Measurements from ENCODE around the gene VRK1. TPM values are rescaled to one million over a fixed set of nuclear protein-coding genes. Genes with fewer than 3 reads are reported as not detected.

The VRK1 gene
- polyA plus RNA-seq, 3 donors: 5.5 to 14.3 (median 13.2) TPM

DNA sequence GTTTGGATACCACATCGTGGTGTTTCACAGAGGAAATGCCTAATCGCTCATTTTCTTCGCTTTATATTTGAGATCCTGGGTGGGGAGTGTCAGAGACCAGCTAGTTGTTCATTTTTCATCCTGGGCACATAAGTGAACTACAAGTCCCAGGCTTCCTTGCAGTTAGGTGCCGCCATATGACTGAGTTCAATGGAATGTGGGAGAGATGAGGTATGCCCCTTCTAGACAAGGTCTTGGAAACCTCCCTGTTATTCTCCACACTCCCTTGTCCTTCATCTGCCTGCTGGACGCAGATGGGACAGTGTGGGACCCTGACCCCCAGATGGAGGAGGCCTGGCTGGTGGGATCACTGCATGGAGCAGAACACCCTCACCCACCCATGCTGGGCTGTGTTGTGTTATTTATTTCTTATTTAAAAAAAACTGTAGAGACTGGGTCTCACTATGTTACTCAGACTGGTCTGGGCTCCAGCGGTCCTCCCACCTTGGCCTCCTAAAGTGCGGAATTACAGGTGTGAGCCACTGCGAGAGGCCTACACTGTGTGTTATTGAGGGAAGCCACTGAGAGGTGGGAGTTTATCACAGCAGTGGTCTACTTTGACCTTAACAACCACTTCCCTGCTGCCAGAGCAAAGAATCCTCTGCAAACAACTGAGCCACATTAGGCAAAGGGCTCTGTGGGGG lies 42.9 kb upstream of the VRK1 start:
- H3K4me3 Mint-ChIP-seq: no peak overlapping the region
- 94% methylated on average over 2 of the region's 8 CpGs for WGBS (ENCODE audit: insufficient coverage)
- TF ChIP-seq, protein P1, sequence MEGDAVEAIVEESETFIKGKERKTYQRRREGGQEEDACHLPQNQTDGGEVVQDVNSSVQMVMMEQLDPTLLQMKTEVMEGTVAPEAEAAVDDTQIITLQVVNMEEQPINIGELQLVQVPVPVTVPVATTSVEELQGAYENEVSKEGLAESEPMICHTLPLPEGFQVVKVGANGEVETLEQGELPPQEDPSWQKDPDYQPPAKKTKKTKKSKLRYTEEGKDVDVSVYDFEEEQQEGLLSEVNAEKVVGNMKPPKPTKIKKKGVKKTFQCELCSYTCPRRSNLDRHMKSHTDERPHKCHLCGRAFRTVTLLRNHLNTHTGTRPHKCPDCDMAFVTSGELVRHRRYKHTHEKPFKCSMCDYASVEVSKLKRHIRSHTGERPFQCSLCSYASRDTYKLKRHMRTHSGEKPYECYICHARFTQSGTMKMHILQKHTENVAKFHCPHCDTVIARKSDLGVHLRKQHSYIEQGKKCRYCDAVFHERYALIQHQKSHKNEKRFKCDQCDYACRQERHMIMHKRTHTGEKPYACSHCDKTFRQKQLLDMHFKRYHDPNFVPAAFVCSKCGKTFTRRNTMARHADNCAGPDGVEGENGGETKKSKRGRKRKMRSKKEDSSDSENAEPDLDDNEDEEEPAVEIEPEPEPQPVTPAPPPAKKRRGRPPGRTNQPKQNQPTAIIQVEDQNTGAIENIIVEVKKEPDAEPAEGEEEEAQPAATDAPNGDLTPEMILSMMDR (IDR thresholded peaks at IDR 0.05): no peak

DNA sequence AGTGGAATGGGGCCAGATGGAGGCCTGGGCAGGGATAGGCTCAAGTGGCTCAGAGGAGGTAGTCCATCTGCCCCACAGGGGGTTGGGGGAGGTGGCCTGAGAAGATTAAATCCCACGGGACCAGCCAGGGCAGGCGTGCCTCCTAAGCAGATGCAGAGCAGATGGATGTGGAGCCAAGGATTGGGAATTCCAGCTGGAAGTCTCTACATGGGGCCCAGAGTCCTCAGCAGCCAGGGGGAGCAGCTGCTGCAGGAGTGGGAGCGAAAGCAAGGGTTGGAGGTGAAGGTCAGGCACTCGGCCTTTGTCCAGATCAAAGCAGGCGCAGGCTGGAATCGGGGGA lies 42.4 kb upstream of the VRK1 start:
- no peaks in the 10 kb centered on the region for H3K79me2 ChIP-seq (ENCODE audit: insufficient read depth, low read length)

More for the DNA sequence above, 42.9 kb upstream of the VRK1 start:
- Histone ChIP-seq H3K4me2 (replicated peaks; ENCODE audit: extremely low read depth, low read length, poor library complexity, severe bottlenecking) (no peak overlapping the region), H3K27me3 (ENCODE audit: control insufficient read depth in 2 of 2, insufficient read depth in 2 of 2, low read length in 2 of 2) (peaks cover 0 to 4% of the 10 kb centered on the region in 2 donors), H2AFZ (ENCODE audit: insufficient read depth, low read depth, low read length, poor library complexity, severe bottlenecking) (no peak overlapping the region), H3K4me3 (replicated peaks in 1 of 3; ENCODE audit: low read depth in 2 of 3, low read length in 3 of 3) (no peak overlapping the region), H4K20me1 (ENCODE audit: insufficient read depth, low read length) (no peaks in the 10 kb centered on the region), H3K9ac (ENCODE audit: insufficient read depth, low read length, poor library complexity, severe bottlenecking) (no peak overlapping the region), H3K27ac (ENCODE audit: low read depth in 1 of 2, low read length in 2 of 2) (no peak overlapping the region), H3K36me3 (replicated peaks in 1 of 2; ENCODE audit: control insufficient read depth in 1 of 2, insufficient read depth in 2 of 2, low read length in 2 of 2) (no peaks in the 10 kb centered on the region), H3K9me3 (replicated peaks in 1 of 2; ENCODE audit: control insufficient read depth in 1 of 2, insufficient read depth in 1 of 2, low read length in 2 of 2) (no peaks in the 10 kb centered on the region), H3K79me2 (ENCODE audit: insufficient read depth, low read length) (no peaks in the 10 kb centered on the region), H3K4me1 (ENCODE audit: control insufficient read depth in 1 of 2, insufficient read depth in 2 of 2, low read length in 2 of 2) (no peaks in the 10 kb centered on the region)
- no peak for DNase-seq
- intact Hi-C loops (cut with micrococcal nuclease): no loop called here
- H3K27ac Mint-ChIP-seq: no peak overlapping the region
- H3K9me3 Mint-ChIP-seq: peaks cover 0 to 3% (median 0%) of the 10 kb centered on the region in 7 donors
- peaks cover 11 to 17% (median 12%) of the 10 kb centered on the region in 3 donors for H3K27me3 Mint-ChIP-seq (ENCODE audit: low read depth in 3 of 3)
- no peaks in the 10 kb centered on the region for H3K36me3 Mint-ChIP-seq
- H3K4me1 Mint-ChIP-seq: peaks cover 4% of the 10 kb centered on the region

More for the DNA sequence above, 42.4 kb upstream of the VRK1 start:
- Mint-ChIP-seq H3K36me3 (no peaks in the 10 kb centered on the region), H3K4me1 (peaks cover 4% of the 10 kb centered on the region), H3K27me3 (ENCODE audit: low read depth in 3 of 3) (peaks cover 11 to 17% (median 12%) of the 10 kb centered on the region in 3 donors), H3K27ac (no peak overlapping the region), H3K9me3 (peaks cover 0 to 3% (median 0%) of the 10 kb centered on the region in 7 donors), H3K4me3 (no peak overlapping the region)
- no peak overlapping the region for H3K4me3 ChIP-seq (replicated peaks in 1 of 3; ENCODE audit: low read depth in 2 of 3, low read length in 3 of 3)
- peaks cover 0 to 4% of the 10 kb centered on the region in 2 donors for H3K27me3 ChIP-seq (ENCODE audit: control insufficient read depth in 2 of 2, insufficient read depth in 2 of 2, low read length in 2 of 2)
- H4K20me1 ChIP-seq (ENCODE audit: insufficient read depth, low read length): no peaks in the 10 kb centered on the region
- TF ChIP-seq, protein P1 (IDR thresholded peaks at IDR 0.05): no peak
- no peak overlapping the region for H2AFZ ChIP-seq (ENCODE audit: insufficient read depth, low read depth, low read length, poor library complexity, severe bottlenecking)
- no peak for DNase-seq
- no peak overlapping the region for H3K4me2 ChIP-seq (replicated peaks; ENCODE audit: extremely low read depth, low read length, poor library complexity, severe bottlenecking)
- WGBS (ENCODE audit: insufficient coverage): 89% methylated on average over 6 of the region's 6 CpGs
- H3K4me1 ChIP-seq (ENCODE audit: control insufficient read depth in 1 of 2, insufficient read depth in 2 of 2, low read length in 2 of 2): no peaks in the 10 kb centered on the region
- intact Hi-C loops (cut with micrococcal nuclease): no loop called here
- no peaks in the 10 kb centered on the region for H3K9me3 ChIP-seq (replicated peaks in 1 of 2; ENCODE audit: control insufficient read depth in 1 of 2, insufficient read depth in 1 of 2, low read length in 2 of 2)
- H3K27ac ChIP-seq (ENCODE audit: low read depth in 1 of 2, low read length in 2 of 2): no peak overlapping the region
- no peak overlapping the region for H3K9ac ChIP-seq (ENCODE audit: insufficient read depth, low read length, poor library complexity, severe bottlenecking)
- no peaks in the 10 kb centered on the region for H3K36me3 ChIP-seq (replicated peaks in 1 of 2; ENCODE audit: control insufficient read depth in 1 of 2, insufficient read depth in 2 of 2, low read length in 2 of 2)

Measured in CD14-positive monocyte (primary cell).